NCI-H748 (cell line): ENCODE results near the gene DUSP2.

ENCODE experiments used
- DNase-seq: peaks from one replicate; lab custom pipeline; 2025; ENCODE audit not compliant: unreplicated experiment; lab: John Stamatoyannopoulos, UW

Gene DUSP2

GRCh38 chr2:96116424-96116878 is 28.8 kb downstream of the DUSP2 start, which contains the start of gene ADRA2B:
Gene ADRA2B (minus strand): TSS chr2:96116571. CDS start chr2:96116149, 422 bp downstream.
- DNase-seq, result peak; percentile 73

- DNase-seq, result no peak
These were observed 29.4 kb downstream of the DUSP2 start for GRCh38 chr2:96115631-96116423.

- DNase-seq, result no peak
These were observed 30.2 kb downstream of the DUSP2 start for GRCh38 chr2:96114903-96115581.

GRCh38 chr2:96114546-96114902 is 30.7 kb downstream of the DUSP2 start:
- DNase-seq, result no peak

- no peak for DNase-seq
These were observed 31.3 kb downstream of the DUSP2 start for GRCh38 chr2:96113951-96114350.

GRCh38 chr2:96113367-96113677 is 31.9 kb downstream of the DUSP2 start:
- DNase-seq, result no peak

GRCh38 chr2:96112501-96113366 is 32.5 kb downstream of the DUSP2 start:
- no peak for DNase-seq

GRCh38 chr2:96111823-96112500 is 33.3 kb downstream of the DUSP2 start:
- no peak for DNase-seq

- DNase-seq, result peak; percentile 40
These were observed 34.0 kb downstream of the DUSP2 start for GRCh38 chr2:96111257-96111640.

GRCh38 chr2:96110621-96111256 is 34.5 kb downstream of the DUSP2 start:
- DNase-seq, result no peak

- DNase-seq, result no peak
These were observed 35.2 kb downstream of the DUSP2 start for GRCh38 chr2:96109931-96110511.

GRCh38 chr2:96109361-96109680 is 35.9 kb downstream of the DUSP2 start:
- DNase-seq, result no peak

- no peak for DNase-seq
These were observed 36.5 kb downstream of the DUSP2 start for GRCh38 chr2:96108541-96109360.

GRCh38 chr2:96108151-96108540 is 37.1 kb downstream of the DUSP2 start:
- DNase-seq, result no peak

GRCh38 chr2:96107708-96108065 is 37.6 kb downstream of the DUSP2 start:
- DNase-seq, result no peak

GRCh38 chr2:96106991-96107707 is 38.1 kb downstream of the DUSP2 start:
- DNase-seq, result no peak

GRCh38 chr2:96105994-96106715 is 39.1 kb downstream of the DUSP2 start:
- no peak for DNase-seq

- DNase-seq, result no peak
These were observed 39.9 kb downstream of the DUSP2 start for GRCh38 chr2:96105152-96105915.
